HepG2 (cell line): ENCODE results near the gene MICB. TPM values are rescaled to one million over a fixed set of nuclear protein-coding genes. Genes with fewer than 3 reads are reported as not detected.

Experiments used
- FOXM1 ChIP-seq: sonication (generic); formaldehyde crosslinking; IDR thresholded peaks from 2 replicates; pipeline ENCODE4 v1.5.0; 2020; ENCODE audit warnings: missing genetic modification reagents
- GATAD2A ChIP-seq: IDR thresholded peaks from 2 replicates; pipeline ENCODE4 v1.6.1; 2016
- HNF4A ChIP-seq: sonication (generic); formaldehyde crosslinking; IDR thresholded peaks from 2 replicates; pipeline ENCODE4 v1.4.0; 2020; ENCODE audit warnings: missing genetic modification reagents
- KLF12 ChIP-seq: sonication (generic); formaldehyde crosslinking; IDR thresholded peaks from 2 replicates; pipeline ENCODE4 v1.4.0; 2020; ENCODE audit warnings: missing genetic modification reagents, borderline replicate concordance
- PAWR ChIP-seq: sonication (generic); formaldehyde crosslinking; IDR thresholded peaks from 2 replicates; pipeline ENCODE4 v1.4.0; 2020; ENCODE audit warnings: missing genetic modification reagents, mild to moderate bottlenecking, borderline replicate concordance
- RORA ChIP-seq: sonication (generic); formaldehyde crosslinking; IDR thresholded peaks from 2 replicates; pipeline ENCODE4 v1.5.0; 2020; ENCODE audit warnings: mild to moderate bottlenecking, missing genetic modification reagents, moderate library complexity
- ZBTB20 ChIP-seq: sonication (generic); formaldehyde crosslinking; IDR thresholded peaks from 2 replicates; pipeline ENCODE4 v1.8.1; 2023; ENCODE audit warnings: missing genetic modification reagents, low read depth, mild to moderate bottlenecking, borderline replicate concordance
- ZNF121 ChIP-seq: sonication (generic); formaldehyde crosslinking; IDR thresholded peaks from 2 replicates; pipeline ENCODE4 v1.5.0; 2020; ENCODE audit warnings: mild to moderate bottlenecking, missing genetic modification reagents
- ZNF335 ChIP-seq: sonication (generic); formaldehyde crosslinking; IDR thresholded peaks from 2 replicates; pipeline ENCODE4 v1.4.0; 2020; ENCODE audit warnings: missing genetic modification reagents
- ZNF605 ChIP-seq: sonication (generic); formaldehyde crosslinking; IDR thresholded peaks from 2 replicates; pipeline ENCODE4 v1.8.0; 2022; ENCODE audit warnings: mild to moderate bottlenecking, missing genetic modification reagents
- ZNF678 ChIP-seq: sonication (generic); formaldehyde crosslinking; IDR thresholded peaks from 2 replicates; pipeline ENCODE4 v1.4.0; 2020; ENCODE audit warnings: mild to moderate bottlenecking, missing genetic modification reagents
- polyA plus RNA-seq, 8 experiments: library from polyadenylated mRNA; depleted of rRNA in 3 of 8; stranded (reverse) in 7 of 8; unstranded in 1 of 8; fragments of >200 nt; fragmentation: Illumina TruSeq in 4 of 8; extraction: Trizol in 4 of 8; gene quantifications; 2 replicates each; pipeline versions ENCODE4 v1.2.1 to v1.2.3, GENCODE V29; 2011 to 2016; ENCODE audit warnings: low read depth in 4 of 8, missing spikeins in 1 of 8, mixed read lengths in 1 of 8; ENCODE audit not compliant: insufficient read depth in 1 of 8
- total RNA-seq, 5 experiments: library from RNA; depleted of rRNA; stranded (reverse); fragments of >200 nt; fragmentation: Illumina TruSeq; extraction: Trizol; gene quantifications; 2 replicates each; pipeline ENCODE4 v1.2.3, GENCODE V29; 2016; ENCODE audit warnings: low read depth in 1 of 5
- TF ChIP-seq, protein P1 (sequence below): sonication (generic); formaldehyde crosslinking; IDR thresholded peaks from 2 replicates; pipeline ENCODE4 v1.8.1; 2023; ENCODE audit warnings: mild to moderate bottlenecking, inconsistent platforms, moderate library complexity, missing genetic modification reagents, borderline replicate concordance
- TF ChIP-seq, protein P2 (sequence below): sonication (generic); formaldehyde crosslinking; IDR thresholded peaks from 2 replicates; pipeline ENCODE4 v1.5.0; 2020; ENCODE audit warnings: mild to moderate bottlenecking, missing genetic modification reagents, borderline replicate concordance
- TF ChIP-seq, protein P3 (sequence below): sonication (generic); formaldehyde crosslinking; IDR thresholded peaks from 2 replicates; pipeline ENCODE4 v1.4.0; 2020; ENCODE audit warnings: missing genetic modification reagents
- TF ChIP-seq, protein P4 (sequence below): IDR thresholded peaks from 2 replicates; pipeline ENCODE4 v1.6.1; 2016; ENCODE audit warnings: low read depth
- TF ChIP-seq, protein P5 (sequence below): IDR thresholded peaks from 2 replicates; pipeline ENCODE4 v1.6.1; 2016; ENCODE audit warnings: missing compliant biosample characterization, missing genetic modification reagents, borderline replicate concordance
- TF ChIP-seq, protein P6 (sequence below): sonication (generic); formaldehyde crosslinking; IDR thresholded peaks from 2 replicates; pipeline ENCODE4 v1.5.1; 2020; ENCODE audit warnings: missing genetic modification reagents, mild to moderate bottlenecking, borderline replicate concordance

Gene MICB
- total and polyA plus RNA-seq, 2 of the 13 experiments (the other 11 are each of a cell fraction or from before 2014, with no cell fraction given), result 12.5 to 12.8 TPM

DNA sequence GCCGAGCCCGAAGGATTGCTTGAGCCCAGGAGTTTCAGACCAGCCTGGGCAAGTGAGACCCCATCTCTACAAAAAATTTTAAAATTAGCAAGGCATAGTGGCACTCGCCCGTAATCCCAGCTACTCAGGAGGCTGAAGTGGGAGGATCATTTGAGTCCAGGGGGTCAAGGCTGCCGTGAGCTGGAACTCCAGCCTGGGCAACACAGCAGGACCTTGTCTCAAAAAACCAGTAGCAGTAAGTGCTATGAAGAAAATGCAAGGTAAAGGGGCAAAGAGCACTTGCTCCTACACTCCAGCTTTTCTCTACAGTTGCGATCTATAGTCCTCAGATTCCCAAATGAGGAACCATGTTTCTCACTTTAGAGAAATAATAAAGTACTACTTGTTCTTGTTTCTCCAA is 45.7 kb downstream of the MICB start (continued):
- TF ChIP-seq, protein P1, sequence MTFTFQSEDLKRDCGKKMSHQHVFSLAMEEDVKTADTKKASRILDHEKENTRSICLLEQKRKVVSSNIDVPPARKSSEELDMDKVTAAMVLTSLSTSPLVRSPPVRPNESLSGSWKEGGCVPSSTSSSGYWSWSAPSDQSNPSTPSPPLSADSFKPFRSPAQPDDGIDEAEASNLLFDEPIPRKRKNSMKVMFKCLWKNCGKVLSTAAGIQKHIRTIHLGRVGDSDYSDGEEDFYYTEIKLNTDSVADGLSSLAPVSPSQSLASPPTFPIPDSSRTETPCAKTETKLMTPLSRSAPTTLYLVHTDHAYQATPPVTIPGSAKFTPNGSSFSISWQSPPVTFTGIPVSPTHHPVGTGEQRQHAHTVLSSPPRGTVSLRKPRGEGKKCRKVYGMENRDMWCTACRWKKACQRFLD, result no peak
- TF ChIP-seq, protein P2, sequence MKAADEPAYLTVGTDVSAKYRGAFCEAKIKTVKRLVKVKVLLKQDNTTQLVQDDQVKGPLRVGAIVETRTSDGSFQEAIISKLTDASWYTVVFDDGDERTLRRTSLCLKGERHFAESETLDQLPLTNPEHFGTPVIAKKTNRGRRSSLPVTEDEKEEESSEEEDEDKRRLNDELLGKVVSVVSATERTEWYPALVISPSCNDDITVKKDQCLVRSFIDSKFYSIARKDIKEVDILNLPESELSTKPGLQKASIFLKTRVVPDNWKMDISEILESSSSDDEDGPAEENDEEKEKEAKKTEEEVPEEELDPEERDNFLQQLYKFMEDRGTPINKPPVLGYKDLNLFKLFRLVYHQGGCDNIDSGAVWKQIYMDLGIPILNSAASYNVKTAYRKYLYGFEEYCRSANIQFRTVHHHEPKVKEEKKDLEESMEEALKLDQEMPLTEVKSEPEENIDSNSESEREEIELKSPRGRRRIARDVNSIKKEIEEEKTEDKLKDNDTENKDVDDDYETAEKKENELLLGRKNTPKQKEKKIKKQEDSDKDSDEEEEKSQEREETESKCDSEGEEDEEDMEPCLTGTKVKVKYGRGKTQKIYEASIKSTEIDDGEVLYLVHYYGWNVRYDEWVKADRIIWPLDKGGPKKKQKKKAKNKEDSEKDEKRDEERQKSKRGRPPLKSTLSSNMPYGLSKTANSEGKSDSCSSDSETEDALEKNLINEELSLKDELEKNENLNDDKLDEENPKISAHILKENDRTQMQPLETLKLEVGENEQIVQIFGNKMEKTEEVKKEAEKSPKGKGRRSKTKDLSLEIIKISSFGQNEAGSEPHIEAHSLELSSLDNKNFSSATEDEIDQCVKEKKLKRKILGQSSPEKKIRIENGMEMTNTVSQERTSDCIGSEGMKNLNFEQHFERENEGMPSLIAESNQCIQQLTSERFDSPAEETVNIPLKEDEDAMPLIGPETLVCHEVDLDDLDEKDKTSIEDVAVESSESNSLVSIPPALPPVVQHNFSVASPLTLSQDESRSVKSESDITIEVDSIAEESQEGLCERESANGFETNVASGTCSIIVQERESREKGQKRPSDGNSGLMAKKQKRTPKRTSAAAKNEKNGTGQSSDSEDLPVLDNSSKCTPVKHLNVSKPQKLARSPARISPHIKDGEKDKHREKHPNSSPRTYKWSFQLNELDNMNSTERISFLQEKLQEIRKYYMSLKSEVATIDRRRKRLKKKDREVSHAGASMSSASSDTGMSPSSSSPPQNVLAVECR (CRISPR knock-in tag), result peak; percentile 20; the same call in 1 of the 2 replicates
- TF ChIP-seq PAWR (CRISPR knock-in tag) (no peak), ZNF678 (CRISPR knock-in tag) (no peak), ZNF605 (no peak), GATAD2A (CRISPR knock-in tag) (0 out of 2 replicates have a peak, but pooled peaks have one; percentile 32), ZNF121 (CRISPR knock-in tag) (peak; percentile 97), HNF4A (CRISPR knock-in tag) (peak; percentile 74), RORA (CRISPR knock-in tag) (no peak), ZNF335 (CRISPR knock-in tag) (peak; percentile 69; the same call in 1 of the 2 replicates), ZBTB20 (CRISPR knock-in tag) (no peak), FOXM1 (no peak), KLF12 (CRISPR knock-in tag) (no peak)
- TF ChIP-seq, protein P3, sequence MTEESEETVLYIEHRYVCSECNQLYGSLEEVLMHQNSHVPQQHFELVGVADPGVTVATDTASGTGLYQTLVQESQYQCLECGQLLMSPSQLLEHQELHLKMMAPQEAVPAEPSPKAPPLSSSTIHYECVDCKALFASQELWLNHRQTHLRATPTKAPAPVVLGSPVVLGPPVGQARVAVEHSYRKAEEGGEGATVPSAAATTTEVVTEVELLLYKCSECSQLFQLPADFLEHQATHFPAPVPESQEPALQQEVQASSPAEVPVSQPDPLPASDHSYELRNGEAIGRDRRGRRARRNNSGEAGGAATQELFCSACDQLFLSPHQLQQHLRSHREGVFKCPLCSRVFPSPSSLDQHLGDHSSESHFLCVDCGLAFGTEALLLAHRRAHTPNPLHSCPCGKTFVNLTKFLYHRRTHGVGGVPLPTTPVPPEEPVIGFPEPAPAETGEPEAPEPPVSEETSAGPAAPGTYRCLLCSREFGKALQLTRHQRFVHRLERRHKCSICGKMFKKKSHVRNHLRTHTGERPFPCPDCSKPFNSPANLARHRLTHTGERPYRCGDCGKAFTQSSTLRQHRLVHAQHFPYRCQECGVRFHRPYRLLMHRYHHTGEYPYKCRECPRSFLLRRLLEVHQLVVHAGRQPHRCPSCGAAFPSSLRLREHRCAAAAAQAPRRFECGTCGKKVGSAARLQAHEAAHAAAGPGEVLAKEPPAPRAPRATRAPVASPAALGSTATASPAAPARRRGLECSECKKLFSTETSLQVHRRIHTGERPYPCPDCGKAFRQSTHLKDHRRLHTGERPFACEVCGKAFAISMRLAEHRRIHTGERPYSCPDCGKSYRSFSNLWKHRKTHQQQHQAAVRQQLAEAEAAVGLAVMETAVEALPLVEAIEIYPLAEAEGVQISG (CRISPR knock-in tag), result no peak
- TF ChIP-seq, protein P4, sequence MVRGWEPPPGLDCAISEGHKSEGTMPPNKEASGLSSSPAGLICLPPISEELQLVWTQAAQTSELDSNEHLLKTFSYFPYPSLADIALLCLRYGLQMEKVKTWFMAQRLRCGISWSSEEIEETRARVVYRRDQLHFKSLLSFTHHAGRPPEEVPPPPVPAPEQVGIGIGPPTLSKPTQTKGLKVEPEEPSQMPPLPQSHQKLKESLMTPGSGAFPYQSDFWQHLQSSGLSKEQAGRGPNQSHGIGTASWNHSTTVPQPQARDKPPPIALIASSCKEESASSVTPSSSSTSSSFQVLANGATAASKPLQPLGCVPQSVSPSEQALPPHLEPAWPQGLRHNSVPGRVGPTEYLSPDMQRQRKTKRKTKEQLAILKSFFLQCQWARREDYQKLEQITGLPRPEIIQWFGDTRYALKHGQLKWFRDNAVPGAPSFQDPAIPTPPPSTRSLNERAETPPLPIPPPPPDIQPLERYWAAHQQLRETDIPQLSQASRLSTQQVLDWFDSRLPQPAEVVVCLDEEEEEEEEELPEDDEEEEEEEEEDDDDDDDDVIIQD (CRISPR knock-in tag), result 0 out of 2 replicates have a peak, but pooled peaks have one; percentile 28
- TF ChIP-seq, protein P5, sequence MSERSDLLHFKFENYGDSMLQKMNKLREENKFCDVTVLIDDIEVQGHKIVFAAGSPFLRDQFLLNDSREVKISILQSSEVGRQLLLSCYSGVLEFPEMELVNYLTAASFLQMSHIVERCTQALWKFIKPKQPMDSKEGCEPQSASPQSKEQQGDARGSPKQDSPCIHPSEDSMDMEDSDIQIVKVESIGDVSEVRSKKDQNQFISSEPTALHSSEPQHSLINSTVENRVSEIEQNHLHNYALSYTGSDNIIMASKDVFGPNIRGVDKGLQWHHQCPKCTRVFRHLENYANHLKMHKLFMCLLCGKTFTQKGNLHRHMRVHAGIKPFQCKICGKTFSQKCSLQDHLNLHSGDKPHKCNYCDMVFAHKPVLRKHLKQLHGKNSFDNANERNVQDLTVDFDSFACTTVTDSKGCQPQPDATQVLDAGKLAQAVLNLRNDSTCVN (CRISPR knock-in tag), result no peak
- TF ChIP-seq, protein P6, sequence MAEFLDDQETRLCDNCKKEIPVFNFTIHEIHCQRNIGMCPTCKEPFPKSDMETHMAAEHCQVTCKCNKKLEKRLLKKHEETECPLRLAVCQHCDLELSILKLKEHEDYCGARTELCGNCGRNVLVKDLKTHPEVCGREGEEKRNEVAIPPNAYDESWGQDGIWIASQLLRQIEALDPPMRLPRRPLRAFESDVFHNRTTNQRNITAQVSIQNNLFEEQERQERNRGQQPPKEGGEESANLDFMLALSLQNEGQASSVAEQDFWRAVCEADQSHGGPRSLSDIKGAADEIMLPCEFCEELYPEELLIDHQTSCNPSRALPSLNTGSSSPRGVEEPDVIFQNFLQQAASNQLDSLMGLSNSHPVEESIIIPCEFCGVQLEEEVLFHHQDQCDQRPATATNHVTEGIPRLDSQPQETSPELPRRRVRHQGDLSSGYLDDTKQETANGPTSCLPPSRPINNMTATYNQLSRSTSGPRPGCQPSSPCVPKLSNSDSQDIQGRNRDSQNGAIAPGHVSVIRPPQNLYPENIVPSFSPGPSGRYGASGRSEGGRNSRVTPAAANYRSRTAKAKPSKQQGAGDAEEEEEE (CRISPR knock-in tag), result no peak
